Calu3 (cell line): Measurements from ENCODE around the gene RMI1. TPM values are rescaled to one million over a fixed set of nuclear protein-coding genes. Genes with fewer than 3 reads are reported as not detected.

ENCODE experiments used
- BruUV-seq: library from RNA; stranded (reverse); fragments of 400-500 nt; replicated peaks from 2 replicates; lab custom pipeline; 2021; lab: Mats Ljungman, UMichigan
- CTCF ChIA-PET: fragments of 300-600 bp; sonication (Branson Sonifier 250); formaldehyde crosslinking; loops from one replicate; lab custom pipeline; 2022; ENCODE audit warnings: antibody characterized with exemption; lab: Charles Lee
- DNase-seq: peaks from one replicate; pipeline ENCODE4 v3.0.0; 2022
- H3K27ac Mint-ChIP-seq: one replicate; pipeline ENCODE4 v1.8.0; 2022; ENCODE audit warnings: mixed read lengths; ENCODE audit not compliant: unreplicated experiment
- H3K27me3 Mint-ChIP-seq: one replicate; pipeline ENCODE4 v1.8.0; 2022; ENCODE audit warnings: mixed read lengths; ENCODE audit not compliant: unreplicated experiment
- H3K36me3 Mint-ChIP-seq: one replicate; pipeline ENCODE4 v1.8.0; 2022; ENCODE audit warnings: mild to moderate bottlenecking, moderate library complexity, mixed read lengths; ENCODE audit not compliant: insufficient read depth, unreplicated experiment
- H3K4me1 Mint-ChIP-seq: one replicate; pipeline ENCODE4 v1.8.0; 2022; ENCODE audit warnings: mild to moderate bottlenecking, low read depth, mixed read lengths; ENCODE audit not compliant: unreplicated experiment
- H3K4me3 Mint-ChIP-seq: one replicate; pipeline ENCODE4 v1.8.0; 2022; ENCODE audit warnings: mild to moderate bottlenecking, low read depth, moderate library complexity, mixed read lengths; ENCODE audit not compliant: unreplicated experiment
- H3K9me3 Mint-ChIP-seq: one replicate; pipeline ENCODE4 v1.8.0; 2022; ENCODE audit warnings: low read depth, mixed read lengths; ENCODE audit not compliant: unreplicated experiment
- CTCF ChIP-seq: fragments of 200-600 bp; IDR thresholded peaks from one replicate; pipeline ENCODE4 v1.8.0; 2022; ENCODE audit warnings: antibody characterized with exemption; ENCODE audit not compliant: unreplicated experiment
- intact Hi-C: fragments of 100-400 bp; cut with micrococcal nuclease; formaldehyde crosslinking; loops from one replicate; pipeline ENCODE4 v1.10.0; 2022; ENCODE audit not compliant: unreplicated experiment
- total RNA-seq: library from RNA; stranded (reverse); gene quantifications from 2 replicates; pipeline ENCODE4 v1.2.3, GENCODE V29; 2022

Gene RMI1
- total RNA-seq, 1 experiment from 2014 or later: 15.4 TPM

- no peaks in the 10 kb centered on the region for H3K27me3 Mint-ChIP-seq
- peaks cover 15% of the 10 kb centered on the region for H3K36me3 Mint-ChIP-seq
- peak; percentile 56 for DNase-seq
- H3K4me3 Mint-ChIP-seq: peak overlapping the region; percentile 94
- BruUV-seq: TSS peak; percentile 86
- intact Hi-C loops: no loop called here
- H3K9me3 Mint-ChIP-seq: no peaks in the 10 kb centered on the region
- CTCF ChIA-PET: no interaction called here
- H3K4me1 Mint-ChIP-seq: peaks cover 8% of the 10 kb centered on the region
- no peak for TF ChIP-seq CTCF
- peak overlapping the region; percentile 77 for H3K27ac Mint-ChIP-seq
Measured at GRCh38 chr9:83956436-83957247, 24.0 kb upstream of the RMI1 start.

GRCh38 chr9:83957248-83957513, 23.4 kb upstream of the RMI1 start:
- Mint-ChIP-seq H3K27me3 (no peaks in the 10 kb centered on the region), H3K4me3 (peak overlapping the region; percentile 94), H3K9me3 (no peaks in the 10 kb centered on the region), H3K4me1 (peaks cover 8% of the 10 kb centered on the region), H3K36me3 (peaks cover 16% of the 10 kb centered on the region), H3K27ac (no peak overlapping the region)
- CTCF ChIA-PET: no interaction called here
- BruUV-seq: no TSS peak
- TF ChIP-seq CTCF: no peak
- no peak for DNase-seq
- intact Hi-C loops: no loop called here

- no peak for DNase-seq
- no peak overlapping the region for H3K4me3 Mint-ChIP-seq
- no peak overlapping the region for H3K27ac Mint-ChIP-seq
- H3K36me3 Mint-ChIP-seq: peaks cover 31% of the 10 kb centered on the region
- intact Hi-C loops: no loop called here
- no peaks in the 10 kb centered on the region for H3K9me3 Mint-ChIP-seq
- no peak for TF ChIP-seq CTCF
- H3K27me3 Mint-ChIP-seq: no peaks in the 10 kb centered on the region
- no TSS peak for BruUV-seq
- H3K4me1 Mint-ChIP-seq: peaks cover 8% of the 10 kb centered on the region
- CTCF ChIA-PET: no interaction called here
Measured at GRCh38 chr9:83959061-83959460, 21.5 kb upstream of the RMI1 start.

- no peak for DNase-seq
- H3K36me3 Mint-ChIP-seq: peaks cover 39% of the 10 kb centered on the region
- H3K27ac Mint-ChIP-seq: no peak overlapping the region
- no peaks in the 10 kb centered on the region for H3K27me3 Mint-ChIP-seq
- CTCF ChIA-PET: no interaction called here
- H3K4me1 Mint-ChIP-seq: peaks cover 12% of the 10 kb centered on the region
- no peak for TF ChIP-seq CTCF
- no TSS peak for BruUV-seq
- no peak overlapping the region for H3K4me3 Mint-ChIP-seq
- no peaks in the 10 kb centered on the region for H3K9me3 Mint-ChIP-seq
- intact Hi-C loops: no loop called here
Measured at GRCh38 chr9:83960991-83961390, 19.6 kb upstream of the RMI1 start.
